Stimulated activated CD8-positive, alpha-beta memory T cell treated with anti-CD3 and anti-CD28 coated beads, Interleukin-7, amount 100 ng/mL, for 1 hour (primary cell): ENCODE results near the gene TPSAB1.

Experiments used
- DNase-seq, 2 donors: peaks; one replicate each; pipeline ENCODE4 v3.0.0-alpha.2; 2020; ENCODE audit warnings: low read depth in 2 of 2

TPSAB1 gene

DNA sequence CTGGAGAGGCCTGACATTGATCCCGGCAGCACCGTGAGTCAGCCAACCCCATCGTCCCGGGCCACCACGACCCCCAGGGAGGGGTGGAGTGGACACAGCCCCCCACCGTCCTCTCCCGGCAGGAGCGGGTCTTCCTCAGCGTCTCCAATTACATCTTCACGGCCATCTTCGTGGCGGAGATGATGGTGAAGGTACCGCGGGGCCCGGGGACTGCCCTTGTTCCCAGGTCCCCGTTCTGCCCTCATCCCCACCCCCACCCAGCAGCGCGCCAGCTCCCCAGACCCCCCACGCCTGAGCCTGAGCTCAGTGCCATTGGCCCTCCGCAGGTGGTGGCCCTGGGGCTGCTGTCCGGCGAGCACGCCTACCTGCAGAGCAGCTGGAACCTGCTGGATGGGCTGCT is 30.0 kb upstream of the TPSAB1 start:
- no peak for DNase-seq

DNA sequence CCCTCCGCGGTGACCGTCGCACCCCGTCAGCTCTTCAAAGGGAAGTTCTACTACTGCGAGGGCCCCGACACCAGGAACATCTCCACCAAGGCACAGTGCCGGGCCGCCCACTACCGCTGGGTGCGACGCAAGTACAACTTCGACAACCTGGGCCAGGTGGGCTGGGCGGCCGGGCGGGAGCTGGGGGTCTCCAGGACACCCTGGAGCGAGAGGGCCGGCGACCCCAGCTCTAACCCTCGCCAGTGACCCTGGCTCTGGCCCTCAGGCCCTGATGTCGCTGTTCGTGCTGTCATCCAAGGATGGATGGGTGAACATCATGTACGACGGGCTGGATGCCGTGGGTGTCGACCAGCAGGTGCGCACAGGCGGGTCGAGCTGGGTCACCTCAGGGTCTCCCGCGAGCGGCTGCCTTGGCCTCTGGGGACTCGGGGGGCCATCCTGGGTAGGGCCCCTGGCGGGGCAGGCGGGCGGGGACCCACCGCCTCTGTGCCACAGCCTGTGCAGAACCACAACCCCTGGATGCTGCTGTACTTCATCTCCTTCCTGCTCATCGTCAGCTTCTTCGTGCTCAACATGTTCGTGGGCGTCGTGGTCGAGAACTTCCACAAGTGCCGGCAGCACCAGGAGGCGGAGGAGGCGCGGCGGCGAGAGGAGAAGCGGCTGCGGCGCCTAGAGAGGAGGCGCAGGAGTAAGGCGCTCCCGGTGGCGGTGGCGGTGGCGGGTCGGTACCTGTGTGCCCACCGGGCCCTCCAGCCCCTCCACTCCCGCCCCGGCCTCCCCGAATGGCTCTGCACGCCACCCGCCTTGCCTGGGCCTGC is 28.8 kb upstream of the TPSAB1 start:
- DNase-seq: no peak

DNA sequence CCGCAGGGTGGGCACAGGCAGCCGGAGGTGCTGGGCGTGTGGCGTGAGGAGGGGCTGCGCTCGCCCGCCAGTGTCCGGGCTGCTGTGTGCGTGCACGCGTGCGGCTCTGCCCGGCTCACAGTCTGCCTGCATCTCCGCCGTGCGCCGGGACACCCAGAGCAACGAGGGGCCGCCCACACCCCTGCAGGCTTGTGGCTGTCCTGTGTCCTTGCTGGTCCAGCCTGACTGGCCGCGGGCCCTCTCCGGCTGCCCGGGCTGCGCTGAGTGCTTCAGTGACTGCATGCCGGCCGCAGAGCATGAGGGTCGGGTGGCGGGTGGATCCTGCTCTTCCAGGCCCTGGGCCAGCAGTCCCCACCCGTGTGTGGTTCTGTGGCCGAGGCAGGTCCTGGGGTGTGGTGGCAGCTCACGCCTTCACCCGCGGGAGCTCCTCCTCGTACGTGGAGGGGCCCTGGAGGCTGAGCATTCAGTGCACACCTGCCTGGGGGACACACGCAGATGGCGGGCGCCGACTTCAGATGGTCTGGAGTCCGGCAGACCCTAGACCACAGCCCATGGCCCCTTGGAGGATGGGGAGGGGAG is 27.8 kb upstream of the TPSAB1 start:
- DNase-seq: no peak

- no peak for DNase-seq
Observed at GRCh38 chr16:1213231-1213630, 27.3 kb upstream of the TPSAB1 start.

- no peak for DNase-seq
Observed at GRCh38 chr16:1213796-1214372, 26.6 kb upstream of the TPSAB1 start.

- DNase-seq: no peak
Observed at GRCh38 chr16:1214719-1215118, 25.8 kb upstream of the TPSAB1 start.

- no peak for DNase-seq
Observed at GRCh38 chr16:1215574-1216295, 24.8 kb upstream of the TPSAB1 start.

DNA sequence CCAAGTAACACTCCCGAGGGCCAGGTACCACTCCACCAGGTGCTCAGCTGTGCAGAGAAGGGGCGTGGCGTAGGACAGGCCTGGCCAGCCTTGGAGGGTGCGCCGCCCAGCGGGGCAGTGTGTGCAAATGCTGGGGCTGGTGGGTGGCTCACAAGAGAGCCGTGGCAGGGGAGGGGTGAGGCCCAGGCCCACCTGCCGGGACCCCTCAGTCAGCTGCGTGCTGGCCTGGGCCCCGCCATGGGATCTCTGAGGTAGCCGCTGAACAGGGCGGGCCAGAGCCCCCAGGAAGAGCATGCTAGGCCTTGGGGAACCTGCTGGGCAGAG is 24.2 kb upstream of the TPSAB1 start:
- DNase-seq: no peak

- no peak for DNase-seq
Observed at GRCh38 chr16:1216681-1217400, 23.7 kb upstream of the TPSAB1 start.

GRCh38 chr16:1217526-1217925 is 23.0 kb upstream of the TPSAB1 start:
- DNase-seq: no peak

DNA sequence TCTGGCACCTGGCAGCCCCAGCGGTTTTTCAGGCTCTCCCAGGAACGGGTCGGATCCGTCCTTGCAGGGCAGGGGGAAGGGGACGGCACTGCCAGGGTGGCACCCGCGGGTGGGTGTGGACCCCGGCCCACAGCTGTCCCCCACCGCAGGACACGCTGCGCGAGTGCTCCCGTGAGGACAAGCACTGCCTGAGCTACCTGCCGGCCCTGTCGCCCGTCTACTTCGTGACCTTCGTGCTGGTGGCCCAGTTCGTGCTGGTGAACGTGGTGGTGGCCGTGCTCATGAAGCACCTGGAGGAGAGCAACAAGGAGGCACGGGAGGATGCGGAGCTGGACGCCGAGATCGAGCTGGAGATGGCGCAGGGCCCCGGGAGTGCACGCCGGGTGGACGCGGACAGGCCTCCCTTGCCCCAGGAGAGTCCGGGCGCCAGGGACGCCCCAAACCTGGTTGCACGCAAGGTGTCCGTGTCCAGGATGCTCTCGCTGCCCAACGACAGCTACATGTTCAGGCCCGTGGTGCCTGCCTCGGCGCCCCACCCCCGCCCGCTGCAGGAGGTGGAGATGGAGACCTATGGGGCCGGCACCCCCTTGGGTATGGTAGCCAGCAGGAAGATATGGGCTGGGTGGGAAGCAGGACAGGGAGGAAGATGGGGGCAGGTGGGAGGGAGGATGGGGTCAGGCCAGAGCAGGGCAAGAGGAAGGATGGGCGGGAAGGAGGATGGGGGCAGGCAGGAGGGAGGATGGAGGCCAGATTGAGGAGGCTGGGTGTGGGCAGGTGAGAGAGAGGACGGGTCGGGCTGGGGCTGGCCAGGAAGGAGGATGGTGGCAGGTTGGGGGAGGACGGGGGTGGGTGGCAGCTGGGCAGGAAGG is 22.2 kb upstream of the TPSAB1 start:
- DNase-seq: no peak

DNA sequence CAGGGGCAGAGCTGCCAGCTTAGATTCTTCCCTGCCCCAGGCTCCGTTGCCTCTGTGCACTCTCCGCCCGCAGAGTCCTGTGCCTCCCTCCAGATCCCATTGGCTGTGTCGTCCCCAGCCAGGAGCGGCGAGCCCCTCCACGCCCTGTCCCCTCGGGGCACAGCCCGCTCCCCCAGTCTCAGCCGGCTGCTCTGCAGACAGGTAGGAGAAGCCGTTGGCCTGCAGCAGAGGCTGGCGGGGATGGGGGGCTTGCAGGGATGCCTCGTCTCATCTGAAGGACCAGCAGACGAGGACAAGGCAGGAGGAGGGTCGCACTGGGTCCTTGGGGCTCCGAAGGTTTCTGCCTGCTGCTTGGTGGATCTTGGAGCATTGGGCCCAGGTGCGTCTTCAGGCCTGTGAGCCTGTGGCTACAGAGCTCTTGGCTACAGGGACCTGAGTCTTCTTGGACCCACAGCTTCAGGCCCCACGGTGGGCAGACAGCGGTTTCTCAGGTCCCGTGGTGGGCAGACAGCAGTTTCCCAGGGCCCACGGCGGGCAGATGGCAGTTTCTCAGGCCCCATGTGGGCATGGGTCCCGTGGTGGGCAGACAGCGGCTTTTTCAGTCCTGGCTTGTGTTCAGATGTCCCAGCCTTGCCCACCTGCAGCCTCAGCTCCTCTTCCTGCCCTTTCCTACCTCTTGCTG is 21.4 kb upstream of the TPSAB1 start:
- no peak for DNase-seq

GRCh38 chr16:1220098-1220728 is 20.3 kb upstream of the TPSAB1 start:
- no peak for DNase-seq

DNA sequence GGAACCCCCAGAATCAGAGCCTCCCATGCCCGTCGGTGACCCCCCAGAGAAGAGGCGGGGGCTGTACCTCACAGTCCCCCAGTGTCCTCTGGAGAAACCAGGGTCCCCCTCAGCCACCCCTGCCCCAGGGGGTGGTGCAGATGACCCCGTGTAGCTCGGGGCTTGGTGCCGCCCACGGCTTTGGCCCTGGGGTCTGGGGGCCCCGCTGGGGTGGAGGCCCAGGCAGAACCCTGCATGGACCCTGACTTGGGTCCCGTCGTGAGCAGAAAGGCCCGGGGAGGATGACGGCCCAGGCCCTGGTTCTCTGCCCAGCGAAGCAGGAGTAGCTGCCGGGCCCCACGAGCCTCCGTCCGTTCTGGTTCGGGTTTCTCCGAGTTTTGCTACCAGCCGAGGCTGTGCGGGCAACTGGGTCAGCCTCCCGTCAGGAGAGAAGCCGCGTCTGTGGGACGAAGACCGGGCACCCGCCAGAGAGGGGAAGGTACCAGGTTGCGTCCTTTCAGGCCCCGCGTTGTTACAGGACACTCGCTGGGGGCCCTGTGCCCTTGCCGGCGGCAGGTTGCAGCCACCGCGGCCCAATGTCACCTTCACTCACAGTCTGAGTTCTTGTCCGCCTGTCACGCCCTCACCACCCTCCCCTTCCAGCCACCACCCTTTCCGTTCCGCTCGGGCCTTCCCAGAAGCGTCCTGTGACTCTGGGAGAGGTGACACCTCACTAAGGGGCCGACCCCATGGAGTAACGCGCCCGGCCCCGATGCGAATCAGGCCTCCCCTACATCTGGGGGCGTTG is 19.5 kb upstream of the TPSAB1 start:
- no peak for DNase-seq

GRCh38 chr16:1221628-1222552 is 18.6 kb upstream of the TPSAB1 start:
- DNase-seq: no peak

DNA sequence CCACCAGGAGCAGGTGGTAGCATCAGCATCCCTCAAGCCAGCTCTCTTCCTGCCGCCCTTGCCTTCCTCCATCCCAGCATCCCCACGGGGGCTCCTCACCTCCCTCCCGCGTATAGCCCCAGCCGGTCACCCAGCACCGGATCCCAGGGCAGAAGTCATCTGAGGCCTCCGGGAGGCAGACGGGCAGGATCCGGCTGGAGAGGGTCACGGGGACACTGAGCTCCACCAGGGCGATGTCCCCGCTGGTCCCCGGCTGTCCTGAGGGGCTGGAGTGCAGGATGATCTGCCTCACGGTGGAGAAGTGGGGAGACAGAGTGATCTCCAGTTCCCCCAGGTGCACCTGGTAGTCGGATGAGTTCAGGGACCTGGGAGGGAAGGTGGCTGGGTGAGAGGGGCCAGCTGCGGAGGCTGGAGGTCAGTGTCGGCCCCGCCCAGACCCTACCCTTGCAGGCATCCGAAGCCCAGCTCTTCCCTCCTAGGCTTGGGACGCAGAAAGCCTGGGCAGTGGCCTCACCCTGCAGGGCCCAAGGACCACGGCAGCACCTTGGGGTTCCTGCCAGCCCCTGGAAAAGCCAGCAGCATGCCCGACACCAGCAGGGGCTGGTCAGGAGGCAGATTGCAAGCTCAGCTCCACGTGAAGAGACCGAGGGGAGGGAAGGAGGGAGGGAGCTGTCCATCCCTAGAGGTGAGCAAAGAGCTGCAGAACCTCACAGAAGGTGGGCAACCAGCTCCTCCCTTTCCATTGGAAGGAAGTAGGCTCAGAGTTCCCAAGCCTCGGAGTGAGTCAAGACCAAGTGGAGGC is 17.8 kb upstream of the TPSAB1 start:
- no peak for DNase-seq
